GM21526 (cell line): ENCODE results near the gene PCDH10.

Experiments
- ATAC-seq: cut with Tn5 transposase; IDR thresholded peaks from one replicate; pipeline ENCODE4 v1.9.1; 2021; ENCODE audit warnings: moderate library complexity; ENCODE audit not compliant: unreplicated experiment, low FRiP score

The PCDH10 gene

DNA sequence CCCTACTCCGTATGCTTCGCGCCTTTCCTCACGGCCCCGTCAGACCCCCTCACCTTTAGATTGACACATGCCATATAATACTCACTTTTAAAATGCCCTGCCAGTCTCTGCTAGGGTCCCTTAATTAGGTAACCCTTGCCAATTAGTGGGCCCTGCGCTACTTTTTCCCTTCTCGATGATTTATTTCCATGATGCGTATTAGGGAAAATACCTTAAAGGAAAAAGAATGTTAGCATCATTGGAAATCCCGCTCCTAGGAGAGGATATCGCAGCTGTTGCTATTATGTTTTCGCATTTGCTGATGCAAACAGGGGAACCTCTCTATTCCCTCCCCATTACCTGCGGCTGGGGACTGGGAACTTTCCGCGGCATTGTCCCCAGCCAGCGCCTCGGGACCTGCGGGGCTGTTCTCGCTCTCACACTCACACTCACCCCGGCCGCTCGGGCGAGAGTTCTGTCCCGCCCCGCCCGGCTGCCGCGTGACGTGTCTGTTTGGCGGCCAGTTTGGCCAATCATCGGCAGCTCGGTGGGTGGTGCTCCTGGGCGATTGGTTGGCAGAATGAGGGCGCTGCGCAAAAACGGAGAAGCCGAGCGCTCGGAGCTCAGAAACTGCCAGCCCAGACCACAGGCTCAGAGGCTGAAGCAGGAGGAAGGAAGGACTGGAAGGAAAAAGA, at the start of gene PCDH10:
PCDH10 (plus strand) TSS at position 605 of the 674 bp plus-strand sequence. CDS start 847 bp downstream, outside the sequence.
- peak; percentile 50 for ATAC-seq

- no peak for ATAC-seq
These were observed 47.1 kb upstream of the PCDH10 start for GRCh38 chr4:133102043-133102442.

DNA sequence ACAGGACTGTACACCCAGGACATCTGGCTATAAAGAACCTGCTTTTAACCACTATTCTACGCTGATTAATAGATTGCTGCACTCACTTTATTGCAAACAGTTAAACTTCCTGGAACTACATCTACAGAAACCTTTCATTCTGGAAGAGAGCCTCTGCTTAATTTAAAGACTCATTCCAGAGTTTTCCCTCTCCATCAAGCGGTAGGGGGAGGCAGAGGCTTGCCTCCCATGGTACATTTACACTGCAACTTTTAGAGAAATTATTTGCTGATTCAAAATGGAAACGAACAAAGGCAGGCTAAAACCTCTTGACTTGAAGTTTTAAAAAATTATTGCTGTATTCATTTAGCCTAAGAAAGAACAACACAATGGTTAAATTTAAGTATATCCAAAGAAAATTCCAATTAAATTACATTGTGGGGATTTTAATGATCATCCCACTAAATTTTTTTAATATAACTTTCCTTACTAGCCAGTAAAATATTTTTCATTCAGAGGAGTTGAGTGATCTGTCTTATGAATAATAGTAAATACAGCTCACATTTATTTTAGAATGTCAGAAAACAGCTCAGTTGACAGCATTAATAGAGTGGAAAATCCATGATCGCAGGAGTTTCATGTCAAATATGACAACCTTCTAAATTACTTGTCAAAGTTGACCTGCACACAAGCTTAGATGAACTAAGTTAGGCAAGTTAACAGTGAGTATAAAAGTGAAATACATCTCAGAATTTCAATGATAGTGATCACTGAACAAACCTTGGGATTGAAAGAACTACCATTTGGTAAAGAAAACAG, 46.3 kb upstream of the PCDH10 start:
- ATAC-seq = no peak

GRCh38 chr4:133112641-133113040, 36.5 kb upstream of the PCDH10 start:
- ATAC-seq = no peak

GRCh38 chr4:133124746-133125145, 24.3 kb upstream of the PCDH10 start:
- ATAC-seq = no peak

DNA sequence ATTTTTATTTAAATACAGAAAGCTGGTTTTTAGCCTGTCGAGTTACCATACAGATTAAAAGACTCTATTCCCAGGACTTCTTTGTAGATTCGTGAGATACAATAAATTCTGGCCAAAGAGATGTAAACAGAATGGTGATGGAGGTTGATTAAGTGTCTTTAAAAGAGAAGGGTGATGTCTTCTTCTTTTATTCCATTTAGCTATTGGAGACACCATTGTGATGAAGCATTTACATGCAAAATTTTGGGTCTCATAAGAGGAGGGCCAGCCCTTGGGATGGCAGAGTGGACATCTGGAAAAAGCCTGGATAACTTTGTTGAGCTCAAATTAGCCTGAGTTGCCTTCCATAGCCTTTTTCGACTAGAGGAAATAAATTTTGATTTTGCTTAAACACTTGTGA, 21.6 kb upstream of the PCDH10 start:
- no peak for ATAC-seq

- ATAC-seq = no peak
These were observed 19.9 kb upstream of the PCDH10 start for GRCh38 chr4:133129237-133129636.

- ATAC-seq = no peak
These were observed 18.9 kb upstream of the PCDH10 start for GRCh38 chr4:133130171-133130570.

DNA sequence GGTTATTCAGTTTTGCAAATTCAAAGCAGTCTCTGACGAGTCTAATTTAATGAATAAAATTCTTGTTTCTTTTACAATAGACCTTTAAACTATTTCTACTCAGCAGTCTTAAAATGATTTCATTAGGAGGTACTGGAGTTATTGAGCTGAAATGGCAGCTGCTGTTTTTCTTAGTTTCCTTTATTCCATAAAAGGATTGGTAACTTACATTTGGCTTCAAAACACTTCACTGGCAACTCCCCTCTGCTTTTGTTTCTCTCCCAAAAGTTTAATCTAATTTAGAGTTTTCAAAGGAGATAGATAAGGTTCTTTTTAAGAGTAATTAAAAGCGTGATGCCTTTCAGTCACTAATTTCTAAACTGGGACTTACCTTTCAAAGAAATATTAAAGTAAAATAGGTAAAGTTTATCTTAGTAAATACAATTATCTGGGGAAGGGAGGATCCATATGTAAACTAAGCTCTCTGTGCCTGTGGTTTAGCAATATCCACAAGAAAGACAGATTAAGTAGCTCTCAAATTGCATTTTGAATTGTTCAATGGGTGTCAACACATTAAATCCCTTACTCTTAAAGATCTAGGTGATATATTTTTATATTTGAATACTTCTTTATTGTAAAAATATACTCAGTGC, 17.1 kb upstream of the PCDH10 start:
- no peak for ATAC-seq

DNA sequence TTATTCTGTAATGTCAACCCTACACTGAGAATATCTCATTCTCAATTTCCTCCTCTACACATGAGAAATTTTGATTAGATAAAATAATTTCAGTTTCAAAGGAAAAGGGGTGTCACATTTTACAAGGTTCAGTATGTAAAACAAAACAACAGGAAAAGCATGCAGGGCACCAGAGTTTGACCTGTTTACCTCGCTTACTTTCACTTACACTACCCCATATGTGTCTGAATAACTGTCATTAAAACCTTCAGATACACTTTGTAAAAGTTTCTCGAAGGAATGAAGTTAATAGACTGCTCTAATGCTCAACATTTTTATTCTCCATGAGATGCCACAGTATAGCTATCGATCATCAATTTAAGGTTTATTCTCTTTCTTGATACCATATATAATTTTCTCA, 12.3 kb upstream of the PCDH10 start:
- ATAC-seq = no peak

GRCh38 chr4:133137571-133137970, 11.5 kb upstream of the PCDH10 start:
- no peak for ATAC-seq

DNA sequence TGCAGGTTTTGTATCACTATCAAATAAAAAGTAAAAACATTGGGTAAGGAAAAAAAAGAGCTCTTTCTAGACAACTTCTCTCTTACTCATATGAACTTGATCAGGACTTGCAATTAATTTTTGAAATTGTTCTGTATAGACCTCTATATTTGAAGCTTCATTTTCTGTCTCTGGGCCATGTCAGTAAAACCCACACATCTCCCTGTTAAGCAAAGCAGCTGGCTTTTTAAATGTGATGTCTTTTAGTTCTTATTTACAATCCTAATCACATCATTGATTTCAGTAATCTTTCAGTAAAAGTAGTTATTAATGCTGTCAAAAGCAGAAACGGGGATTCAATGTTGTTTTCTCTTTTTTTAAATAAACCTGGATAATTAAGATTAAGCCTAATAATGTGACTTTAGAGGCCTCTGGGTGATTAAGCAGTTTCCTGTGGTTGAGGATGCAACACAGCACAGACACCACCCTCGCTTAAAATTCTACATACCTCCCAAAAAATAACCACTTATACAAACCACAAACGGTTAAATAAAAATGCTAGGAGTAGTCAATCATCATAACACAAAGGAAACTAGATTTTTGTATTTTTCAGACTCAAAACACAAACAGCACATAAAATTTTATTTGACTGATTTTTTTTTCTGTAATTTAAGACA, 5.2 kb upstream of the PCDH10 start:
- no peak for ATAC-seq

GRCh38 chr4:133145241-133145640, 3.9 kb upstream of the PCDH10 start:
- no peak for ATAC-seq

DNA sequence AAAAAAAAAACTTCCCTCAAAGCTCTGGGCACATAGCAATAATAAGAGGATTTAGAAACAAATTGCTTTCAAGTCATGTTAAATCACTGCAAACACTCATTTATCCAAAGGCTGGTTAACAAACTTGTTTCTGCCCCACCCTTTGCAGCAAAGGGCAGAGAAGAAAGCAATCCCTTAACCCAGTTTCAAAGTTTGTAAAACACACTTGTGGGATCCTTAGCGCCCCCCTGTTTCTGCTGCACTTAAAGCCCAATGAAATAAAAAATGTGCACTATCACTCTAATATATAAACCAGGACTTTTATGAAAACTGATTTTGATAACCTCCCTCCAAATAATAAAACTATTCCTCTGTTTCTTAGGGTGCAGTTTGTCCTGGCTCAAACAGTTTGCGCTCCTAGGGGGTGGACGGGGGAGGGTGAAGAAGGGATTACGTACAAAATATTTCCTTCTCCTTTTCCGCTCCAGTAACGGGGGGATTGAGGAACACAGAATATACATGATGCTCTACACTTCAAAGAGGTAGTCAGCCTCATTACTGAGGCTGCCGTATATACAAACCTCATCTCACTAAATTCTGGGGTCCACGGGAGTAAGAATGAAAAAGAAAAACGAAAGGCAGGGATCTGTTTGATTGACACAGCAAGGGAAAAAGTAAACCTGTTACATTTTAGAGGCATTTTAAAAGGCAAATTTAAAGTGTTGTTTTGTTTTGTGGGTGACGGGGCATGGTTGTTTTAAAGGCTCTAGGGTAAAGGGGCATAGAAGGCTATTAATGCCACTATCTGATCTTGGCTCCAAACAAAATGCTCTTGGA, 3.1 kb upstream of the PCDH10 start:
- ATAC-seq = no peak

- peak; percentile 57 for ATAC-seq
These were observed 2.4 kb upstream of the PCDH10 start for GRCh38 chr4:133146574-133147241.

DNA sequence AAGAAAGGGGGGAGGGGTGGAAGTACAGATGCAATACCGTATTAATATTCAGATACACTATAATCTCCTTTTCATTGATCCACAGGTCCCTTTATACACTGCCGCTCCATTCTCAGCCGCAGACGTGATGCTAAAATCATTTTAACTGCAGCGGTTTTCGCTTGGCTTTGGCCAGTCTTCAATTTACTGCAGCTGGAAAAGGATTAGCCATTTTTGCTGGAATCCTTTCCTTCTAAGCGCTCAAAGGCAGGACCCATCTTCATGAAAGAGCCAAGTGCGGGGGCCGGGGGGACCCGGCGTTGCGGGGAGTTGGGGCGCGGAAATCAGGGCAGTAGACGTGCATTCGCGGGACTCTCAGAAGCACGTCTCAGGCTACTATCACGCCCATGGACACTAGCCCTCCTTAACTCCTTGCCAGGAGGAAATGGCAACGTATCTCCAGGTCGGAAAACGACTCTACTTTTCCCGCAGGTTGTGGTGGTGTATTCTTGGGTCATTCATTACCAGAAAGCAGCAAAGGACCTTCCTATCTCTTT, 1.7 kb upstream of the PCDH10 start:
- no peak for ATAC-seq

DNA sequence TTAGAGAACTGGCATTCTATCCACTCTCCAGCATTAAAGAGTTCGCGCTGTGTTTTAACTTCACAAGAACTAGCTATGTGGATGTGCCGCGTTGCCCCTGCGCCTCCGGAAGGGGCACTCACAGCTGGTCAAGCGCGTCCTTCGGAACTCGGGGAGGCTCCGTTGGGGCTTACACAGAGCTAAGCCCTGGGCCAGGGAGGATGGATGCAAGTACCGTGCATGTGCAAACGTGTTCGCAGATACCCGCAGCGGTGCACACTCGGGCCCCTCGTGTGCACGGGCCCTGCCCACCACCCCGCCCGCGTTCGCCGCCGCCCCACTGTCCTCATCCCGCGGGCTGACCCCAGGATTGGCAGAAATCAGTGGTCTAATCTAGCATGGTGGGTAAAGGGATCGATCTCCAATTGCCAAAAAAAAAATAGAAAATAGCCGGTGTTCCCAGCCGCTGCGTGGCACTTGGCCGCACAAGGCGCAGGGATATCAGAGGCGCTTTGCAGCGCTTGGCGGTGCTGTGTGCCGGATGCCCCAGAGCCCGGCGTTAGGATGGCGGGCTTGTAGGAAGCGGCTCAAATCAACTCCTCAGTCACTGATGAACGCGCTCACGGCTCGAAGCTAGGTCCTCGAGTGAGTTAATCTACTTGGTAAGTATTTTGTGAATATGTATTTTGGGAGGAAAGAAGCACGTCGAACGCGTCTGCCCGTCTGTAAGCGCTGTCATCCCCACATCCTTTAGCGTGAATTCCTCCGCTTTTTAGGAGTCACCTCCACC, 989 bp upstream of the PCDH10 start:
- no peak for ATAC-seq

DNA sequence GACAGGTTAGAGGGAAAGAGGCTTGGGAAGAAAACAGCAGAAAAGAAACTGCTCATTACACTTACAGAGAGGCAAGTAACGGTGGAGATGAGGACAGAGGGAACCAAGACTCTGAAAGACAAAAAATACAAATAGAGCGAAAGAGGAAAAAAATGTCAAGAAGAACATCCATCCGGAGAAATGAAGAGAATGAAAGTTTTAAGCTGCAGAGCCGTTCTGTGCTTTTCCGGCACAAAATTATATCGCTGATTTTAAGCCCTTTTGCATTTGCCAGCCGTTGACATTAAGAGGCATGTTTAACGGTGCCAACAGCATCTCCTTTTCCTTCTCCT, 236 bp downstream of the PCDH10 start:
- ATAC-seq = no peak

DNA sequence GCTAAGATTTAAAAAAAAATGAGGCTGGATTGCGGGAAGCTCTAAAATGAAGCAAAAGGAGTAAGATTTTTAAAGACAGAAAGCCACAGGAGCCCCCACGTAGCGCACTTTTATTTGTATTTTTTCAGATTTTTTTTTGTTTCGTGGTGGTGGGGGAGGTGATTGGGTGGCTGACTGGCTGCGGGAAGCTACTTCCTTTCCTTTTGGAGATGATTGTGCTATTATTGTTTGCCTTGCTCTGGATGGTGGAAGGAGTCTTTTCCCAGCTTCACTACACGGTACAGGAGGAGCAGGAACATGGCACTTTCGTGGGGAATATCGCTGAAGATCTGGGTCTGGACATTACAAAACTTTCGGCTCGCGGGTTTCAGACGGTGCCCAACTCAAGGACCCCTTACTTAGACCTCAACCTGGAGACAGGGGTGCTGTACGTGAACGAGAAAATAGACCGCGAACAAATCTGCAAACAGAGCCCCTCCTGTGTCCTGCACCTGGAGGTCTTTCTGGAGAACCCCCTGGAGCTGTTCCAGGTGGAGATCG, 908 bp downstream of the PCDH10 start:
- no peak for ATAC-seq
